Measurements from ENCODE around the gene AP5Z1.

The AP5Z1 gene

GRCh38 chr7:4790078-4790465, 14.6 kb downstream of the AP5Z1 start:
- no peaks in the 10 kb centered on the region for H4K20me1 ChIP-seq (ENCODE audit: insufficient read depth, low read length)
- H3K4me1 ChIP-seq (ENCODE audit: insufficient read depth, low read length): no peaks in the 10 kb centered on the region
- no peaks in the 10 kb centered on the region for H3K27me3 ChIP-seq (ENCODE audit: insufficient read depth, low read length, poor library complexity)
- no peak overlapping the region for H3K4me2 ChIP-seq (ENCODE audit: insufficient read depth, low read length)
- H3K79me2 ChIP-seq (ENCODE audit: insufficient read depth, low read length): no peaks in the 10 kb centered on the region
- ATAC-seq (ENCODE audit: insufficient read depth, low read depth) (no peak), DNase-seq (no peak)
- H3K9me3 ChIP-seq (ENCODE audit: insufficient read depth, low read length, severe bottlenecking): no peaks in the 10 kb centered on the region
- H3K9ac ChIP-seq (ENCODE audit: low read depth, low read length): no peak overlapping the region
- H3K4me3 ChIP-seq (ENCODE audit: low read depth in 1 of 2, low read length in 2 of 2): no peak overlapping the region
- no peak for TF ChIP-seq CTCF (IDR thresholded peaks at IDR 0.05; ENCODE audit: borderline replicate concordance, extremely low read depth, low read length, poor library complexity, severe bottlenecking)
- TF ChIP-seq EZH2 (IDR thresholded peaks at IDR 0.05; ENCODE audit: borderline replicate concordance, low read depth, low read length, severe bottlenecking): no peak
- H3K27ac ChIP-seq (ENCODE audit: low read length): no peak overlapping the region
- no peak overlapping the region for H2AFZ ChIP-seq (ENCODE audit: low read depth, low read length)
- H3K36me3 ChIP-seq (ENCODE audit: insufficient read depth, low read length): peaks cover 73% of the 10 kb centered on the region

GRCh38 chr7:4790516-4790991, 15.1 kb downstream of the AP5Z1 start:
- H3K9ac ChIP-seq (ENCODE audit: low read depth, low read length): no peak overlapping the region
- H2AFZ ChIP-seq (ENCODE audit: low read depth, low read length): no peak overlapping the region
- TF ChIP-seq EZH2 (IDR thresholded peaks at IDR 0.05; ENCODE audit: borderline replicate concordance, low read depth, low read length, severe bottlenecking) (no peak), CTCF (IDR thresholded peaks at IDR 0.05; ENCODE audit: borderline replicate concordance, extremely low read depth, low read length, poor library complexity, severe bottlenecking) (no peak)
- H3K4me1 ChIP-seq (ENCODE audit: insufficient read depth, low read length): no peaks in the 10 kb centered on the region
- H3K4me2 ChIP-seq (ENCODE audit: insufficient read depth, low read length): no peak overlapping the region
- H3K36me3 ChIP-seq (ENCODE audit: insufficient read depth, low read length): peaks cover 68% of the 10 kb centered on the region
- no peak overlapping the region for H3K4me3 ChIP-seq (ENCODE audit: low read depth in 1 of 2, low read length in 2 of 2)
- ATAC-seq (ENCODE audit: insufficient read depth, low read depth) (no peak), DNase-seq (no peak)
- H3K27me3 ChIP-seq (ENCODE audit: insufficient read depth, low read length, poor library complexity): no peaks in the 10 kb centered on the region
- no peaks in the 10 kb centered on the region for H4K20me1 ChIP-seq (ENCODE audit: insufficient read depth, low read length)
- no peaks in the 10 kb centered on the region for H3K79me2 ChIP-seq (ENCODE audit: insufficient read depth, low read length)
- H3K27ac ChIP-seq (ENCODE audit: low read length): no peak overlapping the region
- H3K9me3 ChIP-seq (ENCODE audit: insufficient read depth, low read length, severe bottlenecking): no peaks in the 10 kb centered on the region

GRCh38 chr7:4791101-4791737, 15.8 kb downstream of the AP5Z1 start:
- Histone ChIP-seq H3K27me3 (ENCODE audit: insufficient read depth, low read length, poor library complexity) (no peaks in the 10 kb centered on the region), H2AFZ (ENCODE audit: low read depth, low read length) (no peak overlapping the region), H3K4me1 (ENCODE audit: insufficient read depth, low read length) (no peaks in the 10 kb centered on the region), H3K79me2 (ENCODE audit: insufficient read depth, low read length) (no peaks in the 10 kb centered on the region), H4K20me1 (ENCODE audit: insufficient read depth, low read length) (no peaks in the 10 kb centered on the region), H3K9me3 (ENCODE audit: insufficient read depth, low read length, severe bottlenecking) (no peaks in the 10 kb centered on the region), H3K9ac (ENCODE audit: low read depth, low read length) (no peak overlapping the region), H3K36me3 (ENCODE audit: insufficient read depth, low read length) (peaks cover 61% of the 10 kb centered on the region), H3K4me3 (ENCODE audit: low read depth in 1 of 2, low read length in 2 of 2) (no peak overlapping the region), H3K27ac (ENCODE audit: low read length) (no peak overlapping the region), H3K4me2 (ENCODE audit: insufficient read depth, low read length) (no peak overlapping the region)
- ATAC-seq (ENCODE audit: insufficient read depth, low read depth): no peak
- TF ChIP-seq EZH2 (IDR thresholded peaks at IDR 0.05; ENCODE audit: borderline replicate concordance, low read depth, low read length, severe bottlenecking): no peak
- no peak for TF ChIP-seq CTCF (IDR thresholded peaks at IDR 0.05; ENCODE audit: borderline replicate concordance, extremely low read depth, low read length, poor library complexity, severe bottlenecking)
- no peak for DNase-seq

Measured in DND-41 (cell line).